NCI-H2081 treated with DMSO at 0.1 percent for 48 hours (cell line): ENCODE measurements around the gene CCDC191.

ENCODE experiments used
- DNase-seq: peaks from one replicate; lab custom pipeline; 2025; lab: John Stamatoyannopoulos, UW

Gene CCDC191

GRCh38 chr3:113954091-113954685, 102.1 kb downstream of the CCDC191 start:
- no peak for DNase-seq

- no peak for DNase-seq
Observed at GRCh38 chr3:113953677-113954076, 102.6 kb downstream of the CCDC191 start.

- no peak for DNase-seq
Observed at GRCh38 chr3:113952921-113953320, 103.4 kb downstream of the CCDC191 start.

GRCh38 chr3:113948015-113948917, 108.1 kb downstream of the CCDC191 start:
- DNase-seq: no peak

- no peak for DNase-seq
Observed at GRCh38 chr3:113947372-113948014, 108.8 kb downstream of the CCDC191 start, which contains the start of gene ZDHHC23. Gene ZDHHC23 (plus strand): TSS chr3:113948013. CDS start chr3:113948803, 790 bp downstream.

- DNase-seq: no peak
Observed at GRCh38 chr3:113946831-113947230, 109.5 kb downstream of the CCDC191 start.

- no peak for DNase-seq
Observed at GRCh38 chr3:113927556-113927955, 128.8 kb downstream of the CCDC191 start.

- no peak for DNase-seq
Observed at GRCh38 chr3:113914646-113915045, 141.7 kb downstream of the CCDC191 start.
